Ishikawa (cell line): ENCODE results near the gene MYL7.

ENCODE experiments used
- CEBPB ChIP-seq: IDR thresholded peaks from 2 replicates; pipeline ENCODE4 v1.6.1; 2012
- CREB1 ChIP-seq: IDR thresholded peaks from 2 replicates; pipeline ENCODE4 v1.6.1; 2012; ENCODE audit warnings: low read depth
- EGR1 ChIP-seq: IDR thresholded peaks from 2 replicates; pipeline ENCODE4 v1.6.1; 2012
- NFIC ChIP-seq: IDR thresholded peaks from 2 replicates; pipeline ENCODE4 v1.6.1; 2012
- RAD21 ChIP-seq: IDR thresholded peaks from 2 replicates; pipeline ENCODE4 v1.6.1; 2012; ENCODE audit warnings: low read depth
- TAF1 ChIP-seq: IDR thresholded peaks from 2 replicates; pipeline ENCODE4 v1.6.1; 2012; ENCODE audit warnings: low read depth, mild to moderate bottlenecking
- TCF12 ChIP-seq: IDR thresholded peaks from 2 replicates; pipeline ENCODE4 v1.6.1; 2012; ENCODE audit warnings: low read depth
- TEAD4 ChIP-seq: IDR thresholded peaks from 2 replicates; pipeline ENCODE4 v1.6.1; 2012
- TF ChIP-seq, protein P1 (sequence below): IDR thresholded peaks from 2 replicates; pipeline ENCODE4 v1.6.1; 2012; ENCODE audit warnings: low read depth, mild to moderate bottlenecking
- TF ChIP-seq, protein P2 (sequence below): IDR thresholded peaks from 2 replicates; pipeline ENCODE4 v1.6.1; 2012

DNA sequence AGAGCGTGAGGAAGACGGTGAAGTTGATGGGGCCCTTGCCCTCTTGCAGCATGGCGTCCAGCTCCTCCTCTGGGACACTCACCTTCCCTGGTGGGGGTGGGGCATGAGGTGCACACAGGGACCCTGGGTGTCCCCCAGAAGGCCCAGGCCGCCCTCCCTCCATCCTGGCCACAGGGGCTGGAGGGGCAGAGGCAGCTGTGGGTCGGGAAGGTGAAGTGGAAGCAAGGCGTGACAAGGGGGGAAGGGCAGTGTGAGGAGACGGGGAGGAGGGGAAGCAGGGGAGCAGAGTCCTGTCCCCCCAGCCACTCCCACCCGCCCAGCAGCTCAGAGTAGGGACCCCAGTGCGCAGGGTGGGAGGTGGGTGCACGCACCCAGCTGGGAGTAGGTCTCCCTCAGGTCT lies 791 bp downstream of the MYL7 start:
- no peak for TF ChIP-seq RAD21
- TF ChIP-seq, protein P1, sequence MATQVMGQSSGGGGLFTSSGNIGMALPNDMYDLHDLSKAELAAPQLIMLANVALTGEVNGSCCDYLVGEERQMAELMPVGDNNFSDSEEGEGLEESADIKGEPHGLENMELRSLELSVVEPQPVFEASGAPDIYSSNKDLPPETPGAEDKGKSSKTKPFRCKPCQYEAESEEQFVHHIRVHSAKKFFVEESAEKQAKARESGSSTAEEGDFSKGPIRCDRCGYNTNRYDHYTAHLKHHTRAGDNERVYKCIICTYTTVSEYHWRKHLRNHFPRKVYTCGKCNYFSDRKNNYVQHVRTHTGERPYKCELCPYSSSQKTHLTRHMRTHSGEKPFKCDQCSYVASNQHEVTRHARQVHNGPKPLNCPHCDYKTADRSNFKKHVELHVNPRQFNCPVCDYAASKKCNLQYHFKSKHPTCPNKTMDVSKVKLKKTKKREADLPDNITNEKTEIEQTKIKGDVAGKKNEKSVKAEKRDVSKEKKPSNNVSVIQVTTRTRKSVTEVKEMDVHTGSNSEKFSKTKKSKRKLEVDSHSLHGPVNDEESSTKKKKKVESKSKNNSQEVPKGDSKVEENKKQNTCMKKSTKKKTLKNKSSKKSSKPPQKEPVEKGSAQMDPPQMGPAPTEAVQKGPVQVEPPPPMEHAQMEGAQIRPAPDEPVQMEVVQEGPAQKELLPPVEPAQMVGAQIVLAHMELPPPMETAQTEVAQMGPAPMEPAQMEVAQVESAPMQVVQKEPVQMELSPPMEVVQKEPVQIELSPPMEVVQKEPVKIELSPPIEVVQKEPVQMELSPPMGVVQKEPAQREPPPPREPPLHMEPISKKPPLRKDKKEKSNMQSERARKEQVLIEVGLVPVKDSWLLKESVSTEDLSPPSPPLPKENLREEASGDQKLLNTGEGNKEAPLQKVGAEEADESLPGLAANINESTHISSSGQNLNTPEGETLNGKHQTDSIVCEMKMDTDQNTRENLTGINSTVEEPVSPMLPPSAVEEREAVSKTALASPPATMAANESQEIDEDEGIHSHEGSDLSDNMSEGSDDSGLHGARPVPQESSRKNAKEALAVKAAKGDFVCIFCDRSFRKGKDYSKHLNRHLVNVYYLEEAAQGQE: no peak
- TF ChIP-seq, protein P2, sequence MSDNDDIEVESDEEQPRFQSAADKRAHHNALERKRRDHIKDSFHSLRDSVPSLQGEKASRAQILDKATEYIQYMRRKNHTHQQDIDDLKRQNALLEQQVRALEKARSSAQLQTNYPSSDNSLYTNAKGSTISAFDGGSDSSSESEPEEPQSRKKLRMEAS: no peak
- no peak for TF ChIP-seq NFIC
- no peak for TF ChIP-seq EGR1
- no peak for TF ChIP-seq CREB1
- TF ChIP-seq TAF1: no peak
- no peak for TF ChIP-seq TEAD4
- no peak for TF ChIP-seq TCF12
- no peak for TF ChIP-seq CEBPB
